Measurements from ENCODE around the gene CLN5. TPM values are rescaled to one million over a fixed set of nuclear protein-coding genes. Genes with fewer than 3 reads are reported as not detected.
A peak's percentile ranks its signal among the peaks of the same experiment; 100 is the strongest.
"Not testable (repeated sequence)": the region's sequence is repeated elsewhere in the genome, so short reads cannot be mapped to it uniquely, and the experiment has no call there.

The CLN5 gene
- total RNA-seq, 2 experiments from 2014 or later = 13.6 to 14.6 TPM

GRCh38 chr13:77002590-77003190, 10.8 kb downstream of the CLN5 start:
- H3K27me3 Mint-ChIP-seq (ENCODE audit: low read depth) = no peaks in the 10 kb centered on the region
- no peaks in the 10 kb centered on the region for H3K9me3 Mint-ChIP-seq
- no peak overlapping the region for H3K4me3 Mint-ChIP-seq
- intact Hi-C loops (cut with micrococcal nuclease) = loop anchor here (1.0 to 2.0 kb wide), 3 partner anchors 9 to 324 kb away; partner anchors contain the start of gene MYCBP2
- H3K27ac Mint-ChIP-seq = peak overlapping the region; percentile 0
- peaks cover 40% of the 10 kb centered on the region for H3K4me1 Mint-ChIP-seq (ENCODE audit: low read depth)
- DNase-seq = no peak
- H3K36me3 Mint-ChIP-seq (ENCODE audit: low read depth) = peaks cover 26% of the 10 kb centered on the region
- CTCF ChIA-PET = interaction anchor here (0.6 to 2.3 kb wide), 17 partner anchors 10 to 473 kb away, joined by 3 to 10 read pairs (median 3); partner anchors contain the start of gene FBXL3

GRCh38 chr13:77008337-77008736, 16.5 kb downstream of the CLN5 start:
- Mint-ChIP-seq H3K4me1 (ENCODE audit: low read depth) (peaks cover 41% of the 10 kb centered on the region), H3K36me3 (ENCODE audit: low read depth) (peaks cover 32% of the 10 kb centered on the region), H3K27ac (peak overlapping the region; percentile 61)
- CTCF ChIA-PET = interaction anchor here (1.1 to 1.3 kb wide), 2 partner anchors 10 to 18 kb away, joined by 4 to 5 read pairs; no protein-coding TSS in a partner anchor
- H3K27me3 Mint-ChIP-seq (ENCODE audit: low read depth); H3K4me3 Mint-ChIP-seq; H3K9me3 Mint-ChIP-seq; intact Hi-C loops (cut with micrococcal nuclease): not testable (repeated sequence)
- peak; percentile 20 for DNase-seq

DNA sequence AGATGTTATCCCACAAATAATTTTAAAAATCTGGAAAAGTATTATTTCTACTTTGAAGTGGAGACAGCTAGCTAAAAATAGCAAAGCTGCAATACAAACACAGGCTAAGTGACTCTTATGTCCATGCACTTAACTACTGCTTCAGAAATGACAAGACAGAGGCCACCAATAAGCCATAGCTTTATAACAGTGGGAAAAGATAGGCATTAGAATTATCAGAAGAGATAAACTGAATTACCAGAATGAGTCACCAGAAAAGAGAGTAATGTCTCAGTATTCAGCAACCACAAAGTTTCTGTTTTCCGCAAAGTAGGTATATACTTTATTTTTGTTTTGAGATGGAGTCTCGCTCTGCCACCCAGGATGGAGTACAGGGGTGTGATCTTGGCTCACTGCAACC, 17.1 kb downstream of the CLN5 start:
- Mint-ChIP-seq H3K27ac (peak overlapping the region; percentile 61), H3K4me1 (ENCODE audit: low read depth) (peaks cover 43% of the 10 kb centered on the region)

GRCh38 chr13:77009719-77010118, 17.8 kb downstream of the CLN5 start:
- peaks cover 42% of the 10 kb centered on the region for H3K36me3 Mint-ChIP-seq (ENCODE audit: low read depth)
- H3K4me3 Mint-ChIP-seq; H3K27ac Mint-ChIP-seq; H3K27me3 Mint-ChIP-seq (ENCODE audit: low read depth); H3K9me3 Mint-ChIP-seq; DNase-seq; CTCF ChIA-PET: not testable (repeated sequence)
- intact Hi-C loops (cut with micrococcal nuclease) = loop anchor here (1.0 kb wide), 3 partner anchors 8 to 18 kb away; no protein-coding TSS in a partner anchor
- H3K4me1 Mint-ChIP-seq (ENCODE audit: low read depth) = peaks cover 48% of the 10 kb centered on the region

More for the DNA sequence above, 17.1 kb downstream of the CLN5 start:
- no peaks in the 10 kb centered on the region for H3K27me3 Mint-ChIP-seq (ENCODE audit: low read depth)
- CTCF ChIA-PET = interaction anchor here (0.8 to 1.3 kb wide), 3 partner anchors 10 to 469 kb away, joined by 4 to 5 read pairs (median 5); no protein-coding TSS in a partner anchor
- peaks cover 3% of the 10 kb centered on the region for H3K9me3 Mint-ChIP-seq
- intact Hi-C loops (cut with micrococcal nuclease) = loop anchor here (1.0 kb wide), 3 partner anchors 8 to 18 kb away; no protein-coding TSS in a partner anchor
- H3K36me3 Mint-ChIP-seq (ENCODE audit: low read depth) = peaks cover 37% of the 10 kb centered on the region
- H3K4me3 Mint-ChIP-seq = no peak overlapping the region
- peak; percentile 16 for DNase-seq

DNA sequence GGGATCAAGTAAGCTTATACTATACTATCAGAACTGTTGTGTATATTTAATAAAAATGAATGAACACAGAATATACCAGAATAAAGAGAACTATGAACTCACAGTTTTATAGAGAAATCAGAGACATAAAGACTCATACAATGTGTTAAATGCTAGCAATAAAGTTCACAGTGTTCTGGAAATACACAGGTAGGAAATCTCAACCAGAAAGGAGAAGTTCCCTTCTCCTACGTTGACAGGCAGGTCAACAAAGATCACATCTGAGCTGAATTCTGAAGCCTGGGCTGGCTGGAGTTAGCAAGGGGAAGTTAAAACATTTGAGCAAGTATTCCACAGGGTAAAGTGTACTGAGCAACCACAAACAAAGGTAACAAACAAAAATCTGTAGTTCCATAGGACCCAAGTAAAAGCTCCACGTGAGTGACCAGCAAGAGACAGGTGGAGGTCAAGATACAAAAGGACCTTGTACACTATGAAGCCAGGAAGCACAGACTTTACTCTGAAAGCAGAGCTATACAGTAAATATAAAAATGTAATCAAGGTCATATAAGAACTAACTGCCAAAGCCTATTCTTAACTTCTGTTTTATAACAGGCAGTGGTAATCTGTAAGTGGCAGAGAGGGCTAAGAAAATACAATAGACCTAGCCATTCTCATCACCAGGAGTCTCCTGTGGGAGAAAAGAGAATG, 22.1 kb downstream of the CLN5 start:
- peak overlapping the region; percentile 15 for H3K27ac Mint-ChIP-seq
- peaks cover 3% of the 10 kb centered on the region for H3K9me3 Mint-ChIP-seq
- H3K27me3 Mint-ChIP-seq (ENCODE audit: low read depth) = no peaks in the 10 kb centered on the region
- H3K4me1 Mint-ChIP-seq (ENCODE audit: low read depth) = peaks cover 45% of the 10 kb centered on the region
- no peak overlapping the region for H3K4me3 Mint-ChIP-seq
- no peak for DNase-seq
- CTCF ChIA-PET = interaction anchor here (1.4 to 1.7 kb wide), 2 partner anchors 12 to 13 kb away, joined by 4 to 5 read pairs; partner anchors contain the start of gene FBXL3
- peaks cover 47% of the 10 kb centered on the region for H3K36me3 Mint-ChIP-seq (ENCODE audit: low read depth)
- intact Hi-C loops (cut with micrococcal nuclease) = no loop called here

GRCh38 chr13:77014906-77015685, 23.2 kb downstream of the CLN5 start:
- Mint-ChIP-seq H3K9me3 (no peaks in the 10 kb centered on the region), H3K27me3 (ENCODE audit: low read depth) (no peaks in the 10 kb centered on the region), H3K4me3 (no peak overlapping the region), H3K36me3 (ENCODE audit: low read depth) (peaks cover 39% of the 10 kb centered on the region), H3K27ac (peak overlapping the region; percentile 53), H3K4me1 (ENCODE audit: low read depth) (peaks cover 42% of the 10 kb centered on the region)
- no peak for DNase-seq
- CTCF ChIA-PET = interaction anchor here (0.7 to 1.7 kb wide), 4 partner anchors 10 to 160 kb away, joined by 3 to 5 read pairs (median 4); partner anchors contain the start of gene FBXL3
- intact Hi-C loops (cut with micrococcal nuclease) = no loop called here

DNA sequence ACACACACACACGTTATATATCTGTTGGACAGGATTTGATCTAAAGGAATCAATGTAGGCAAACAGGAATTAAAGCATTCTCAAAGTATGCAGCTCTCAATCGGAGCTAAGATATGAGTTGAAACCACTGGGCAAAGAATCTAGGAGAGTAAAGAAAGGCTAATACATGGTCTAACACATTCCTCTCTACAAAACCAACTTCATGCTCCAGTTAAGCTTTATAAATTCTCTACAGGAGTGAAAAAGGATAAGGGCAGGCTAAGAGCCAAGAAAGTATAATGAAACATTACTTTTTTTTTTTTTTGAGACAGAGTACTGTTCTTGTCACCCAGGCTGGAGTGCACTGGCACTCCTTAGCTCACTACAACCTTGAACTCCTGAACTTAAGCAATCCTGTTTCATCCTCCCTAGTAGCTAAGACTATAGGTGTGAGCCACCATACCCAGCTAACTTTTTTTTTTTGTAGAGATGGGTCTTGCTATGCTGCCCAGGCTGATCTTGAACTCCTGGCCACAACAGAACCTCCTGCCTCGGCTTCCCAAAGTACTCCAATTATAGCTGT, 24.5 kb downstream of the CLN5 start:
- Mint-ChIP-seq H3K4me1 (ENCODE audit: low read depth) (peaks cover 49% of the 10 kb centered on the region), H3K27ac (no peak overlapping the region), H3K36me3 (ENCODE audit: low read depth) (peaks cover 31% of the 10 kb centered on the region), H3K9me3 (no peaks in the 10 kb centered on the region), H3K4me3 (no peak overlapping the region), H3K27me3 (ENCODE audit: low read depth) (no peaks in the 10 kb centered on the region)
- no peak for DNase-seq
- CTCF ChIA-PET = interaction anchor here (0.6 to 1.1 kb wide), 3 partner anchors 9 to 309 kb away, joined by 3 read pairs; no protein-coding TSS in a partner anchor
- intact Hi-C loops (cut with micrococcal nuclease) = no loop called here

GRCh38 chr13:77016888-77017623, 25.2 kb downstream of the CLN5 start:
- no peak overlapping the region for H3K4me3 Mint-ChIP-seq
- no peak for DNase-seq
- no peaks in the 10 kb centered on the region for H3K9me3 Mint-ChIP-seq
- CTCF ChIA-PET = interaction anchor here (0.6 to 1.1 kb wide), 4 partner anchors 8 to 309 kb away, joined by 3 to 4 read pairs (median 3); no protein-coding TSS in a partner anchor
- H3K4me1 Mint-ChIP-seq (ENCODE audit: low read depth) = peaks cover 53% of the 10 kb centered on the region
- intact Hi-C loops (cut with micrococcal nuclease) = loop anchor here (1.0 kb wide), 1 partner anchor 8 kb away; no protein-coding TSS in a partner anchor
- no peak overlapping the region for H3K27ac Mint-ChIP-seq
- no peaks in the 10 kb centered on the region for H3K27me3 Mint-ChIP-seq (ENCODE audit: low read depth)
- H3K36me3 Mint-ChIP-seq (ENCODE audit: low read depth) = peaks cover 27% of the 10 kb centered on the region

DNA sequence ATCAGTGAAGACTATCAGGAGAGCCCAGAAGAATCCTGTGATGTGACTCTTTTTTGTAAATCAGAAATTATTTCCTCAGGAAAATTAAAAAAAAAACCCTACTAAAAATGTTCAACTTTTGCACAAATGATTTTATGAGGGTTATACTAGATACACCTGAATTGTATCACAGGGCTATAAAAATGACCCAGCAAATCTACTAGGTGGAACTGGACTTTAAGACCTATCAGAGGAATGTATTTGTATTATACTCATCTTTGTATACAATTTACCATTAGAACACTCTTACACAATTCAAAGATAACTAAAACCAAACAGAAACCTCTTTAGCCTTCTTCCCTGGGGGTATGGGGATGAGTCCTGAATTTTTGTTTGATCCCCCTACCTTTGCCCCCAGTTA, 27.9 kb downstream of the CLN5 start:
- intact Hi-C loops (cut with micrococcal nuclease) = loop anchor here (10.0 kb wide), 2 partner anchors 1585 to 1635 kb away; partner anchors contain the start of genes OBI1 and POU4F1
- Mint-ChIP-seq H3K9me3 (no peaks in the 10 kb centered on the region), H3K27ac (no peak overlapping the region), H3K4me3 (no peak overlapping the region), H3K36me3 (ENCODE audit: low read depth) (peaks cover 11% of the 10 kb centered on the region), H3K27me3 (ENCODE audit: low read depth) (no peaks in the 10 kb centered on the region), H3K4me1 (ENCODE audit: low read depth) (peaks cover 66% of the 10 kb centered on the region)
- CTCF ChIA-PET = interaction anchor here (0.7 kb wide), 1 partner anchor 1337 kb away, joined by 3 read pairs; no protein-coding TSS in a partner anchor
- DNase-seq = no peak

DNA sequence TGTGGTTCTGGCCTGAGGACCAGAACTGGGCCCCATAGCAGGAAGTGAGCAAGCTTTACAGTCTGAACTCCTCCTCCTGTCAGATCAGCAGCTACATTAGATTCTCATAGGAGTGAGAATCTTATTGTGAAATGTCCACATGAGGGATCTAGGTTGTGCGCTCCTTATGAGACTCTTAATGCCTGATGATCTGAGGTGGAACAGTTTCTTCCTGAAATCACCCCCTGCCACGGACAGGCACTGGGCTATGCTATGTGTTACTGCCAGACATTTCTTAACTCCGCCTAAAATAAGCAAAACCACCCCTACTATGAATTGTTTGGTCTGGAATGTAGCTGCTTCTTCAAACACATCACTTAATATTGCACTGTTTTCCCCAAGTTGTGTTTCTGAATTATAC, 30.5 kb downstream of the CLN5 start:
- Mint-ChIP-seq H3K9me3 (no peaks in the 10 kb centered on the region), H3K4me1 (ENCODE audit: low read depth) (peaks cover 56% of the 10 kb centered on the region), H3K36me3 (ENCODE audit: low read depth) (peaks cover 4% of the 10 kb centered on the region), H3K27ac (peak overlapping the region; percentile 57), H3K4me3 (no peak overlapping the region), H3K27me3 (ENCODE audit: low read depth) (no peaks in the 10 kb centered on the region)
- CTCF ChIA-PET = interaction anchor here (1.3 kb wide), 1 partner anchor 455 kb away, joined by 4 read pairs; no protein-coding TSS in a partner anchor
- DNase-seq = no peak
- intact Hi-C loops (cut with micrococcal nuclease) = loop anchor here (10.0 kb wide), 2 partner anchors 1582 to 1632 kb away; partner anchors contain the start of genes OBI1 and POU4F1

Data from activated naive CD4-positive, alpha-beta T cell treated with anti-CD3 and anti-CD28 coated beads for 36 hours (primary cell).